ENCODE results near the gene ZNF786.
"Not testable (repeated sequence)": the region's sequence is repeated elsewhere in the genome, so short reads cannot be mapped to it uniquely, and the experiment has no call there.

The ZNF786 gene

GRCh38 chr7:149075286-149075685 lies 15.2 kb downstream of the ZNF786 start:
- DNase-seq = no peak

- no peak for DNase-seq
Observed at GRCh38 chr7:149074116-149074885, 16.2 kb downstream of the ZNF786 start.

- no peak for DNase-seq
Observed at GRCh38 chr7:149072438-149072775, 18.1 kb downstream of the ZNF786 start.

GRCh38 chr7:149071641-149072437 lies 18.7 kb downstream of the ZNF786 start:
- DNase-seq = no peak

- no peak for DNase-seq
Observed at GRCh38 chr7:149071182-149071635, 19.3 kb downstream of the ZNF786 start.

GRCh38 chr7:149070372-149071125 lies 20.0 kb downstream of the ZNF786 start:
- no peak for DNase-seq

- DNase-seq = no peak
Observed at GRCh38 chr7:149067869-149068268, 22.6 kb downstream of the ZNF786 start.

GRCh38 chr7:149063476-149063875 lies 27.0 kb downstream of the ZNF786 start:
- DNase-seq = no peak

- not testable (repeated sequence) for DNase-seq
Observed at GRCh38 chr7:149062217-149062899, 28.2 kb downstream of the ZNF786 start.

- no peak for DNase-seq
Observed at GRCh38 chr7:149060156-149060555, 30.4 kb downstream of the ZNF786 start.

GRCh38 chr7:149053885-149054284 lies 36.6 kb downstream of the ZNF786 start:
- no peak for DNase-seq

GRCh38 chr7:149053384-149053783 lies 37.1 kb downstream of the ZNF786 start:
- no peak for DNase-seq

GRCh38 chr7:149050941-149051340 lies 39.6 kb downstream of the ZNF786 start:
- peak; percentile 15 for DNase-seq

GRCh38 chr7:149048805-149049204 lies 41.7 kb downstream of the ZNF786 start:
- no peak for DNase-seq

- DNase-seq = no peak
Observed at GRCh38 chr7:149046416-149046815, 44.1 kb downstream of the ZNF786 start.

- DNase-seq = no peak
Observed at GRCh38 chr7:149043936-149044335, 46.6 kb downstream of the ZNF786 start.

- no peak for DNase-seq
Observed at GRCh38 chr7:149041350-149041749, 49.2 kb downstream of the ZNF786 start.

- not testable (repeated sequence) for DNase-seq
Observed at GRCh38 chr7:149038641-149039040, 51.9 kb downstream of the ZNF786 start.

- DNase-seq = no peak
Observed at GRCh38 chr7:149036676-149037075, 53.8 kb downstream of the ZNF786 start.

- no peak for DNase-seq
Observed at GRCh38 chr7:149031353-149031910, 59.1 kb downstream of the ZNF786 start.

GRCh38 chr7:149030439-149030838 lies 60.1 kb downstream of the ZNF786 start:
- not testable (repeated sequence) for DNase-seq

GRCh38 chr7:149028346-149029109 lies 62.0 kb downstream of the ZNF786 start, which contains the start of gene PDIA4:
Gene PDIA4, minus strand, starts transcription at chr7:149028505. Its CDS starts 97 bp downstream, at chr7:149028408.
- peak; percentile 99 for DNase-seq

Measured in NCI-H226 (cell line).